GM12873 (cell line): ENCODE results near the gene TRNP1.

Source experiments
- TF ChIP-seq, protein P1 (sequence below): IDR thresholded peaks from 2 replicates; pipeline ENCODE4 v1.5.1; 2012; ENCODE audit warnings: low read depth, mild to moderate bottlenecking, moderate library complexity, low read length, control low read depth; ENCODE audit not compliant: insufficient read depth; ENCODE audit errors: missing control alignments

Gene TRNP1

DNA sequence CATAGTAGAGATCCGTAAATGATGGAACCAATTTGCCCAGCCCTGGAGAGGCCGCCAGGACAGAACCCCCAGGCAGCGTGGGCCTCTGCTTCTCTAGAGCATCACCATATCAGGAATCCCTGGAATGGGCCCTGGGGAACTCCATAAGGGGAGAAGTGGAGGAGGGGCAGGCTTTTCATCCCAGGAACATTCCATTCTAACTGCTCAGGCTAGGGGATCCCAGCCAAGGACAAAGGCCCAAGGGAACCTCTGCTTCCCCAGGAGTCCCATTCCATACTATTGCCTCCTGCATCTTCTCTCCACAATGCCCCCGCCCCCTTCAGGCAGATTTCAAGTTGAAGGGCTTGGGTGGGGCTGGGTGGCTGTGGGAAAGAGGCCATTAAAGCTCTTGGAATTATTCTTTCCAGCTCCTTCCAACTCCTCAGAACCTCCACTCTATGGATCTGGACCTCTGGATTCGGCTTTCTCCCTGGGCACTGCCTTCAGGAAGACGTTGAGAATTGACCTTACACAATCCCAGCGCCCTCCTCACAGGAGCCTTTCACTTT lies 6.0 kb downstream of the TRNP1 start:
- TF ChIP-seq, protein P1, sequence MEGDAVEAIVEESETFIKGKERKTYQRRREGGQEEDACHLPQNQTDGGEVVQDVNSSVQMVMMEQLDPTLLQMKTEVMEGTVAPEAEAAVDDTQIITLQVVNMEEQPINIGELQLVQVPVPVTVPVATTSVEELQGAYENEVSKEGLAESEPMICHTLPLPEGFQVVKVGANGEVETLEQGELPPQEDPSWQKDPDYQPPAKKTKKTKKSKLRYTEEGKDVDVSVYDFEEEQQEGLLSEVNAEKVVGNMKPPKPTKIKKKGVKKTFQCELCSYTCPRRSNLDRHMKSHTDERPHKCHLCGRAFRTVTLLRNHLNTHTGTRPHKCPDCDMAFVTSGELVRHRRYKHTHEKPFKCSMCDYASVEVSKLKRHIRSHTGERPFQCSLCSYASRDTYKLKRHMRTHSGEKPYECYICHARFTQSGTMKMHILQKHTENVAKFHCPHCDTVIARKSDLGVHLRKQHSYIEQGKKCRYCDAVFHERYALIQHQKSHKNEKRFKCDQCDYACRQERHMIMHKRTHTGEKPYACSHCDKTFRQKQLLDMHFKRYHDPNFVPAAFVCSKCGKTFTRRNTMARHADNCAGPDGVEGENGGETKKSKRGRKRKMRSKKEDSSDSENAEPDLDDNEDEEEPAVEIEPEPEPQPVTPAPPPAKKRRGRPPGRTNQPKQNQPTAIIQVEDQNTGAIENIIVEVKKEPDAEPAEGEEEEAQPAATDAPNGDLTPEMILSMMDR, result no peak

DNA sequence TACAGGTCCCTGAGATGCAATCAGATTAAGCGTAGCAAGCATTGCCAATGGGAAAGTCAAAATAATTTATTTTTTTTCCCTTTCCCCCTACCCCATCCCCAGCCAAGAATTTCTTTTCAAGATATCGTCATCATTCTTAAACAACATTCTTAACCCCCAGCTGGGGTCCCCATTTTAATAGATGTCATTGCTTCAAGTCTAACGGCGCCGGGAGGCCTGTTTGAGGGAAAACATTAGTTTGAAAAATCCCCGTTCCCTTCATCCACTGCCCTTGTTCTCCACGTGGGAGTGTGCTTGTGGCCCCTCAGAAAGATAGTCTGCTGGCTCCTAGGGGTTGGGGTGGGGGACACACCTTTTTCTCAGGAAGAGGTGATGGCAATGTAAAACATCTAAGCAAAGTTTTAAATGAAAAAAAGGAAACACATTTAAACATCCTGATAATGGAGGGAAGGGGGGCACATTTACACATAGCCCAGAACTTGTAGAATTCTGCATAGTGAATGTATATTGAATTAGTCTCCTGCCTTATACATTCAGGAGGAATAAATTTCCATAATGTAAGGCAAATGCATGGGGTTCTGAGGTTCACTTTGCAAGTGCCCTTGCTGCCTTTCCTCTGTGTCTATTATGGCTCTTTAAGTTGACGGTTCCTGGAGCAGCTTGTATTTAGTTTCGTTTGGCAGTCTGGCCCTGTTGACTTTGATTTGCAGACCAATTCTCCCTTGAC lies 6.8 kb downstream of the TRNP1 start:
- TF ChIP-seq, protein P1, result no peak

DNA sequence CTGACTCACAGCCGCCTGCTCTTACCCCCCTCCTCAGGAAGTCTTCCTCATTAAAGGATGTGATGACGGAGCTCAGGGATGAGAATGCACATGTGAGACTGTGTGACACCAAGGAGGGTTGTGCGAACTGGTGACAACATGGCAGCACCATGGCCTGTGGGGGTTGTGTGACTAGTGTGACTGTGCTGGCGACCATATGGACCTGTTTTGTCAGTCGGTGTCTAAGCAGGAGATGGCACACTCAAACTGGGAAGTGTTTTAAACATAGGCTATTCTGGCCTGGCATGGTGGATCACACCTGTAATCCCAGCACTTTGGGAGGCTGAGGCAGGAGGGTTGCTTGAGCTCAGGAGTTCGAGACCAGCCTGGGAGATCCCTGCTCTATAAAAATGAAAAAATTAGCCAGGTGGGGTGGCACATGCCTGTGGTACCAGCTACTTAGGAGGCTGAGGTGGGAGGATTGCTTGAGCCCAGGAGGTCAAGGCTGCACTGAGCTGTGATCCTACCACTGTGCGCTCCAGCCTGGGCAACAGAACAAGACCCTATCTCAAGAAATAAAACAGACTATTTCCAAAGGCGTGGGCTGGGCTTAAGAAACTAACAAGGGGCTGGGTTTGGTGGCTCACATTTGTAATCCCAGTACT lies 7.4 kb downstream of the TRNP1 start:
- TF ChIP-seq, protein P1, result no peak

DNA sequence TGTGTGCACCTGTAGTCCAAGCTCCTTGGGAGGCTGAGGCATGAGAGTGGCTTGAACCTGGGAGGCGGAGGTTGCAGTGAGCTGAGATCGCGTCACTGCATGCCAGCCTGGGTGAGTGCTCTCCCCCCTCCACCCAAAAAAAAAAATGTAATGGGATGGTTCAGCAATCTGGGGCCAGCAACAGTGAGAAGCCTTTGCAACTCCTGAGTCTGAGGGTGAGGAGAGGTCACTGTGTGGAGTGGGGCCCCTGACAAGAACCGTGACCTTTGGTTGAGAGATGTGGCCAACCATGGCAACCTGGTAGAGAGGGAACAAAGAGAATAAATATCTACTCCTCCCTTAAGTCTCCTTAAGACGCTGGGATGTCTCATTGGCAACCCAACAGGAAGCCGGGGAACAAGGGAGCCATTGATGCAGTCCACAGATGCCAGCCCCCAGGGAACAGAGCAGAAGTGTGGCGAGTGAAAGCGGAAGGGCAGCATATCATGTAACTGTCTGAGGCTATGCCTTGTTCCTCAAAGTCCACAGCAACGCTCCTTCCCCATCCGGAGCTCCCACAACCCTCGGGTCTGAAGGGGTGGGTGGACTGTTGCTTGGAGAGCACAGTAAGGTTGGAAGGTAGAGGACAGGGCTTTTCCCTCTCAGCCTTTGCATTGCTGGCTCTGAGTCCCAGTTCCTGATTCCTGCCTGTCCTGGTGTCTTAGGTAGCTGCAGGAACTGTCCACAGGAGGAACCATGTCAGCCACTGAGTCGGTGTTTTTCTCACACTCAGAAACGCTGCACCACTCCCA lies 8.3 kb downstream of the TRNP1 start:
- TF ChIP-seq, protein P1, result no peak

DNA sequence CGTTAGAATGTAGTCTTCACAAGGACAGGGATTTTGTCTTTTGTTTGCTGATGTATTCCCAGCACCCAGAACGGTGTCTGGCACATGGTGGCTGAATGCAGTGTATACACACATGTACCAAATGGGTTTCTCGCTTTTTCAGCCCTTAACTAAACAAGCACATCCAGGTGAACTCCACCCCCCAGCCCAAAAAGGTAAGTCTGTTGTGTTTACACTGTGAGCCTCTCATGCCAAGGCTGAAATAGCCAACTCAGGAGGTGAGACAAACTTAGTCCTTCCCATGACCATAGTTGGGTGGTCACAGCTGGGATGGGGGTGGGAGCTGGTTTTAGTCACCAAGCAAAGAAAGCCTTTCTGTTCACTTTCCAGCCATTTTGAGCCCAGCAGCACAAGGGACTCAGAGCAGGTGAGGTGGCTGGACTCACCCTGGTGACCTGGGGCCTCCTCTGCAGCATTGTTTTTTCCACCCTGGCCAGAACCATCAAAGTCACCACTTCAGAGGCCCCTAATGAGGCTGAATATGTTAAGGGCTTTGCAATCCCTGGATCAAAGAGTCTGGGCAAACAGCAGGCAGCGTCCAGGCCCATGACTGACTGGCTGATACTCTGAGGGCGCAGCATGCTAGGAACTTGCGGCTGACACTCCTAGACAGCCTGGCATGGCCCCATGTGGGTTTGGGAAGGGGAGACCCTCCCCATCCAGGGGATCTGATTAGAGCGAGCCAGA lies 10.4 kb downstream of the TRNP1 start:
- TF ChIP-seq, protein P1, result no peak

DNA sequence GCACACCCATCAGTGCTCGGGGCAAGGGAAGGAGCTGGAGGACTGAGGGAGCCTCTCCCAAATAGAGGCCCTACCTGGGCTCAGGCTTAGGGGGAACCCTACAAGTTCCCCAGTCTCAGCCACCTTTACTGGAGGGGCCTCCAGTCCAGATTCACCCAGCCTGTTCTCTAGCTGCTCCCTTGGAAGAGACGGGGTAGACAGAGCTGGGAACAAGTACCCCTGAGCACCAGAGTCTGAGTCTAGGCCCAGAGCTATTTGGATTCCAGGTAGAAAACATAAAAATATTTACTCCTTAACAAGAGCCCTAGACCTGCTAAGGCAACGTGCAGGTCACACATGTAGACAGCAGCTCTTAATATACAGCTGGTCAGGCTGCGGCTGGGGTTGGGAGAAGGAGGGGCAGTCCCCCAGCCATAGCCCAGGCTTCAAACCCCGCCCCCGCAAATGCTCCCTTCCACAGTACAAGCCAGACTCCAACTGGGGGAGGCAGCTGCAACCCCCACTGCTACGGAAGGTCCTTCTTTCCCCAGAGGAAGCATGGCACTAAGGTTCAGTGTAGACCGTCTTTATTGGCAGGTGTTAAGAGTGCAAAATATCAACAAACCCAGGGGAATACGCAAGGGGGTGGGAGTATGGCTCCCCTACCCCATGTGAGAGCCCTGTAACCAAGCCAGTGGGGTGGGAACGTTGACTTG lies 11.1 kb downstream of the TRNP1 start:
- TF ChIP-seq, protein P1, result no peak
